Activated CD4-positive, alpha-beta T cell treated with anti-CD3 and anti-CD28 coated beads, Interleukin-2, amount 50 U/mL, for 24 hours (primary cell): Measurements from ENCODE around the gene TUBA3E.
"Not testable (repeated sequence)": the region's sequence is repeated elsewhere in the genome, so short reads cannot be mapped to it uniquely, and the experiment has no call there.

Experiments used
- DNase-seq, 2 donors: peaks; one replicate each; pipeline ENCODE4 v3.0.0-alpha.2; 2020; ENCODE audit warnings: low read depth in 1 of 2, low spot score in 1 of 2

Gene TUBA3E

DNA sequence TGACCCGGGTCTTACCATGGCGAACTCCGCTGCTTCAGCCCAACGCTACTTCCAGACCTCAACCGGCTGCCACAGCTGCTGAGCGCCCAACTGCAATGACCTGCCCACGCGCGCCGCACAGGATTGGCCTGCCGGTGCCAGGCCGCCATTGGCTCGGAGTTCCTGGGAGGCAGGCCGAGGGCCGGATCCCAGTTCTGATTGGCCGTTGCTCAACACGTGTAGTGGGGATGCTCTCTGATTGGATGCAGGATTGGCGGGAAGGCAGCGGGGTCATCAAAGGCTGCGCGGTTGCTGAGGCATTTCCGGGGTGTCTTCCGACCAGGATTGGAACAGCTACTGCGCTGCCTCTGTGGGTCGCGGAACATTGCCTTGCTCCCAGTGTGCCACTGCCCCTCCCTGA, at the start of gene TUBA3E:
TUBA3E (minus strand) TSS at position 97 of the 400 bp plus-strand sequence; CDS start at position 18, 79 bp downstream.
- no peak for DNase-seq

DNA sequence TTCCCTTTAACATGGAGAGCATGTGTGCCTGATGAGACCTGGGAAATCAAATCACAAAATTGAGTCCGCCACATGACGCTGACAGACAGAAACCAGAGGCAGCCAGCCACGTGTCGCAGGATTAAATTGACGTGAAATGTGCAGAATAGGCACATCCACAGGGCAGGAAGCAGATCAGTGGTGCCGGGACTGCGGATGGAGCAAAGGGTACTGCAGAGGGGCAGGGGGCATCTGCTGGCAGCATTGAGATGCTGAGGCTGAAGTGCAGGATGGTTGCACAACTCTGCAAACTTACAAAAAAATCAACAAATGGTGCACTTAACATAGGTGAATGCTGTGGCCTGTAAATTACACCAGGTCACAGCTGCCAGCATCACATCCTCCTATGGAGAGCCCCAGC, 48.2 kb upstream of the TUBA3E start:
- DNase-seq: no peak

DNA sequence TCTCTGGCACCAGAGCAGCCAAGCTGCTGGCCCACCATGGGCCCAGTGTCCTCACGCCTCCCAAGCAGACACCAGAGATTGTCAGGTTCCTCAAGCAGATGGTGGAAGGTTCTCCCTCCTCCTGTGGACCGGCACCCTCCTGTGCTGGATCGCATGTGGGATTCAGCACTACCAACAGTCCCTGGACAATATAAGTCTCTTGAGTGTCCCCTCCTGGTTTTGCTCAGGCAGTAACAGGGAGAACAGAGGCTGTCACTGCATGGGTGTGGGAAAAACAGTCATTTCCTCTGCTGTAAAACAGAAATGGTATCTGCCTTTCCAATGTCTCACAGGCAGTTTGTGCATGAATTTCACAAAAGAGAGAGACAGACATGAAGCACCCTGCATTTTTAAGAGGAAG, 47.7 kb upstream of the TUBA3E start:
- DNase-seq: no peak

DNA sequence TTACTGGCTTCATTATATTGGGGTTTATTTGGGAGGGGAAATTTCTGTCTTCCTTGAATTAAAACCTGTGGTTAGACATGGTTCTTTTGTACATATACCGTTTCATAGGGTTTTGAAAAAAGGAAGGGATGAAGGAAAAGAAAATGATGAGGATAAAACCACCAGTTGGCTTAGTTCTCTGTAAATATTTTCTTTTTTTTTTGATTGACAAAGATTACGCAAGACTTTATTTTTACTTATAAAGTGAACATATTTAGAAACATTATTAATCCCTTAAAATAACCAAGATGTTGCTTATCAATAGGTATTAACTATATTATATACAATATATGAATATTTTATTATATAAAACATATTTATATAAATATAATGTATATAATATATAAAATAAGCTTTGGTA, 45.1 kb upstream of the TUBA3E start:
- DNase-seq: no peak

DNA sequence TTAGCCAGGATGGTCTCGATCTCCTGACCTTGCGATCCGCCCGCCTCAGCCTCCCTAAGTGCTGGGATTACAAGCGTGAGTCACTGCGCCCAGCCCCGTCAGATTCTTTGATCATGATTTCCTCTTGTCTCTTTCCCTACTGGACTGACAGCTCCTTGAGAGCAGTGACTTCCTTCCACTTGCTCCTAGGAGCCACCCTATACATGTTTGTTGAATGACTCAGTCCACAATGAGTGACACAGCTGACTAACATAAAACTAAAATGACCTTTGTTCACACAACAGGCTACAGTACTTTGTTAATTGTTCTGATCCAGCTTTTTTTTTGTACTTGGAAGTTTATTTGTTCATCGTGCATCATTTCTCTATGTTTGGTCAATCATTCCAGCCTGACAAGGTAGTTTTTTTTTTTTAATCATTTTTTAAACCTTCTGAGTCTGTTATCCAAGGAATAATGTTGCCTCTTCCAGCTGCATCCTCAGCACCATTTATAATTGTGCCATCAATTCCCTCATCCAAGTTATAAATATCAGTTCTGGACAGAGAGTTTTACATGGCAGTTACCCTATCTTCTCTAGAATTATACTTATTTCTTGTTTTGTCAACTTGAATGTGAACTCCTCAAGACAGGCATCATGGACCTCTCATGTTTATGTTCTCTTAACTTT, 42.9 kb upstream of the TUBA3E start:
- DNase-seq: no peak

DNA sequence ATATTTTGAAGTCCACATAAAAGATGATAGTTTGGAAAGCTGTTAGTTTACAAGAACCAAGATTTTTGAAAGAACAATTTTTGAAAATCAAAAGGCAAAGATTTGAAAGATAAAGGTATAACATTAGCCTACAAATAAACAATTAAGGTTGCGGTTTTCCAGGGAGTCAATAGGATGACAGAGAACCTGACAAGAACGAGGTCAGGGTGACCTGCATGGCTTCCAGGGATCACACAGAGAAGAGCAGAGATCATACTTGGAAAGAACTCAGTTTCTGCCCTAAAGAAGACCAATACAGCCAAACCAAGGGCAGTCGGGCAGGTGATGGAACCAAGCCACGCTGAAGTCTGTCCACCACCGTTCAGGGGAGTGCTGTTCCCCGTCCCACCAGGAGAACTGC, 41.3 kb upstream of the TUBA3E start:
- not testable (repeated sequence) for DNase-seq

DNA sequence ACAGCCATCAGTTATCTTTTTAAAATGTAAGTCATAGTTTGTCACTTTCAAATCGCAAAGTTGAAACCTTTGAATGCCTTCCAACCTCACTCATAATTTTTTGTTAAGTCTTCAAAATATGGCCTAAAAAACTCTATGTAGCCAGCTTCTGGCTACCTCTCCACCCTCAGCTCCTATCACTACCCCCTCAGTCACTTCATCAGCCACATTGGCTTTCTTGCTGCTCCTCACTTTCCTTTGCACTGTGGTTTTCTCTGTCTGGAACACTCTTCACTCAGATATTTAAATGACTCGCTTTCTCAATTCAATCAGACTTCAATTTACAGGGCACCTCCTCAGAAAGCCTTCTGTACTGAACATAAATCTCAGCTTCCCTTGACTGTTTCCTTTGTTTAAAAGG, 34.8 kb upstream of the TUBA3E start:
- DNase-seq: not testable (repeated sequence)

DNA sequence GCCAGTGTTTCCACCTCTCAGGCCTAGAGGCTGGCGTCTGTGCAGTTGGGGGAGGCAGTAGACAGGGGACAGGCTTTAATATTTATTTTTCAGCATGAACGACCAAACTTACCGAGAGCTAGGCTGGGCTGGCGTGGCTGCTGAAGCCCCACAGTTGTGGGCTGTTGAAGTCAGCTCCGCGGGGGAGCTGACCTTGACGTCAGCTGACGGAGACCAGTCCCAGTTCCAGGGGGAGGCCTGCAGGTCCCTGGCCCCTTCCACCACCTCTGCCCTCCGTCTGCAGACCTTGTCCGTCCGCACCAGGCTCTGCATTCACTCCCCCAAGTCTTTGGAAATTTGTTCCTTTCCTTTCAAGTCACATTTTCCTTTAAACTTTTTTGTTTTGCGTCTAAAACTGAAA, 33.4 kb upstream of the TUBA3E start:
- no peak for DNase-seq

DNA sequence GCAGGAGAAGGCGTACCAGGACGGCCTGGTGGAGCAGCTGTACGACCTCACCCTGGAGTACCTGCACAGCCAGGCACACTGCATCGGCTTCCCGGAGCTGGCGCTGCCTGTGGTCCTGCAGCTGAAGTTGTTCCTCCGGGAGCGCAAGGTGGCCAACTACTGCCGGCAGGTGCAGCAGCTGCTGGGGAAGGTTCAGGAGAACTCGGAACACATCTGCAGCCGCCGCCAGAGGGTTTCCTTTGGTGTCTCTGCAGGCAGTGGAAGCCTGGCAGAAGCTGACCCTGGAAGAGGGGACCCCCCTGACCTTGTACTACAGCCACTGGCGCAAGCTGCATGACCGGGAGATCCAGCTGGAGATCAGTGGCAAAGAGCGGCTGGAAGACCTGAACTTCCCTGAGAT, 32.7 kb upstream of the TUBA3E start:
- not testable (repeated sequence) for DNase-seq

DNA sequence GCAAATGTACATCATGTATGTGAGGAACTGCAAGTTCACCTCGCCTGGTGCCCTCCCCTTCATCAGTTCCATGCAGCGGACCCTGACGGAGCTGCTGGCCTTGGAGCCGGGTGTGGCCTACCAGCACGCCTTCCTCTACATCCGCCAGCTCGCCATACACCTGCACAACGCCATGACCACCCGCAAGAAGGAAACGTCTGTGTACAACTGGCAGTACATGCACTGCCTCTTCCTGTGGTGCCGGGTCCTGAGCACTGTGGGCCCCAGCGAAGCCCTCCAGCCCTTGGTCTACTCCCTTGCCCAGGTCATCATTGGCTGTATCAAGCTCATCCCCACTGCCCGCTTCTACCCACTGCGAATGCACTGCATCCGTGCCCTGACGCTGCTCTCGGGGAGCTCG, 32.1 kb upstream of the TUBA3E start:
- not testable (repeated sequence) for DNase-seq

DNA sequence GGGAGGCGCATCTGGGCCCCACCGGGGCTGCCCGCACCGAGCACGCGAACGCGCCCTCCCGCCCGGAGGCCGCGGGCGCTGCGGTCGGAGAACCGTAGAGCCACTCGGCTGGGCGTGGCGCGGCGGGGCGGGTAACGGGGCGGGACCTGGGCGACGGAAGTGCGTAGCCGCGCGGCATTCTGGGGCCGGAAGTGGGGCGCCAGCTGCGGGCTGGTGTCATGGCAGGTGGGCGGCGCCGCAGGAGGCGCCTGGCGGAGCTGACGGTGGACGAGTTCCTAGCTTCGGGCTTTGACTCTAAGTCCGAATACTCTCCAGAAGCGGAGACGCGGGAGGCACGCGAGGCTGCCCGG, 30.9 kb upstream of the TUBA3E start:
- DNase-seq: not testable (repeated sequence)

DNA sequence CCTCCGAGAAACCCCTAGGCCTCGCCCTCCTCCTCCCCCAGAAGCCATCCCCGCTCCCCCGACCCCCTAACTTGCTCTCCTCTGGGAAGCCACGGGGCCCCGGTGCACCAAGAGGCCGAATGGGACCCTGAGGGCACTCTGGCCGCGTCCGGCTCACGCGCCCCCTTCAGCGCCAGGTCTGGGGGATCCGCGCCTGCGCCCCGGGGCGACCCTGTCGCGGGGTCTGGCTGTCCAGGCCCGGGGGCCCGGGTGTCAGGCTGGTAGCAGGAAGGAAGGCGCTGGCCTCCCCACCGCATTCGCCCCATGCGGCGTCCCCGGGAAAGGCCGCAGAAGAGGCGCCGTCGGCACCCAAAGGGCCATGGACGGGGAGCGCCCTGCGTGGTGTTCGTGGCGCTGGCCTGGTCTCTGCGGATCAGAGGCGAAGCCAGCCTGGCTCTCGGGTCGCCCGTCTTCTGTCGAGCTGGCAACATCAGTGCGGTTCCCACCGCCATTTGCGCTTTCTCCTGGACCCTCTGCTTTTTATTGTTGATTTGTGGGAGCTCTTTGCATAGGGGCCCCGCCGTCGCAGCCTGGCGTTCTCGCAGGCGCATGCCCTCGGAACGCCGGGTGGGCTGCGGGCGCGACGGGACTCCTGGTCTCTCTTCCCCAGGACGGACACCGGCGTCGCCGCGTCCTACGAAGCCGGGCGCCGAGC, 30.4 kb upstream of the TUBA3E start:
- not testable (repeated sequence) for DNase-seq

DNA sequence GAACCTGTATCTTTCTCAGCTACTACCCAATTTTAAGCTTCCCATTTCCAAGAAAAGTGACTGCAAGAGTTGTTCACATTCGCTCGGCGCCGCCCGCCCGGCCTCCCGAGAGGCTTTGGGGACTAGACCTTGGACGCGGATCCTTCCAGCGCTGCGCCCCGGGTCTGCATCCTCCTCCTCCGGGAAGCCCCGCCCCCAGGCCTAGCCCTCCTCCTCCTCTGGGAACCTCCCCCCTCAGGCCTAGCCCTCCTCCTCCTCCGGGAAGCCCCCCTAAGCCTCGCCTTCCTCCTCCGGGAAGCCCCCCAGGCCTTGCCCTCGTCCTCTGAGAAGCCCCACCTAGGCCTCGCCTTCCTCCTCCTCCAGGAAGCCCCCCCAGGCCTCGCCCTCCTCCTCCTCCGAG, 29.8 kb upstream of the TUBA3E start:
- DNase-seq: not testable (repeated sequence)

DNA sequence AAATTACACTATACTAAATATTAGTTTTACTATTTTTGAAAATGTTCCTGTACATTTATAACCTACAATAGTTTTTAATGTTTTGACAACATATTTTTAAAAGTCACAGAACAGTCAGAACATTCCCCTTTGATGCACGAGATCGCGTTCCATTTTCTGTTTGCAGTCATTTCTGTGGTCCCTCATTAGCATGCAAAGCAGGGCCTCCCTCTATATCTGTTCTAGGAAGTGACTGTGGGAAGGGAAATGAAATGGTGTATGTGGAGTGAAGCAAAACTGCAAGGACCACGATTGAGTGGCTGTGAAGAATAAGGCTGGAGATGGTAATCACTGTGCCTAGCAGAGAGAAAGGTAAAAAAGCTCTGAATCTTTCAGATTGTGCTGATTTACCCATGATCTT, 24.3 kb upstream of the TUBA3E start:
- DNase-seq: not testable (repeated sequence)

DNA sequence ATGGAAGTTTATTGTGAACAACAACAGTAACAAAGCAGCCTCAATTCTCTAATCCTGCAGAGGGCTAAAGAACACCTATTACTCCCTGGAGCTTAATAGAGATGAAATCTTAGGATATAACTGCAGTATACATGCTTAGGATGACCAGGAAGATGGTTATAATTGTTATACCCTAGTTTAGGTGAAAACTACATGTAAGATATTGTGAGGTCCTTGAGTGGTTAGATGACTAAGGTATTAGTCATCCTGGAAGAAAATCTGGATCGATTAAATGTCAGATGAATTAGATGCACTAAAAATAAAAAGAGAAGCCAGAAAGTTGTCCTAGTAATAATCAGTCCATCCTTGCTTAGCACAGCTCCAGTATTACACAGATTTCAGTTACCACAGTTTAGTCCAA, 22.3 kb upstream of the TUBA3E start:
- DNase-seq: not testable (repeated sequence)

DNA sequence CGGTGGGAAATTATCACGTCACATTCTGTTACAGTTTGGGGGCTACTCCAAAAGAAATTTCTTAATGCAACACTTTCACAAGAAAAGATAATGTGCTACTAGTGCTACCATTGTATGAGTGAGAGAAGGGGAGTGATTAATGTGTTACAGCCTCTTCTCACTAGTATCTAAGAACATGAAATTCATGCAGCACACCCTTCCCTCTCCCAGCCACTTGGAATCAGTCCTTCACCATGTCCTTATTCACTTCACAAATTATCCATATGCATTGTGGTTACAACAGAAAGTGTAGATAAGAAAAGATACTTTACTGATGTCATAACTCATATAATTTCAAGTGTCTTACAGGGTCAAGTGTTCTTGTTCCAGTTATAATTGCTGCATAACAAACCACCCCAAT, 20.9 kb upstream of the TUBA3E start:
- not testable (repeated sequence) for DNase-seq

DNA sequence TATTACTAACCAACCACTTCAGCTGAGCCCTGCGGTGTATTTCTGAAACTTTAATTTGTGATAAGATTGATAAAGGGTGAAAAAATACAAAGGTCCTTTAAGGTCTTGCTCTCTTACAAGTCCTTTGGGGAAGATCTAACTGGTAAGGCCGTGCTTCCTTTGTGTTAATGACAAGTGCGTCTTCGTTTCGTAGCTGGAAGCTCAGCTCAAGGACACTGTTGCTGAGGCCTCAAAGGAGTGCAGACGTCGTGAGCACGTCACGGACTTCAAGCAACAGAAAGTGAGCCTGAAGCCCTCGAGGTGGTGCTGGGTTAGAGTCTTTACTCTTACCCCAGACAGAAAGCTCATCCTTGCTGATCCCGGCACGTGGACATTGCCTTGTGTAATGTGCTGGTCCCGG, 8.8 kb upstream of the TUBA3E start:
- not testable (repeated sequence) for DNase-seq

DNA sequence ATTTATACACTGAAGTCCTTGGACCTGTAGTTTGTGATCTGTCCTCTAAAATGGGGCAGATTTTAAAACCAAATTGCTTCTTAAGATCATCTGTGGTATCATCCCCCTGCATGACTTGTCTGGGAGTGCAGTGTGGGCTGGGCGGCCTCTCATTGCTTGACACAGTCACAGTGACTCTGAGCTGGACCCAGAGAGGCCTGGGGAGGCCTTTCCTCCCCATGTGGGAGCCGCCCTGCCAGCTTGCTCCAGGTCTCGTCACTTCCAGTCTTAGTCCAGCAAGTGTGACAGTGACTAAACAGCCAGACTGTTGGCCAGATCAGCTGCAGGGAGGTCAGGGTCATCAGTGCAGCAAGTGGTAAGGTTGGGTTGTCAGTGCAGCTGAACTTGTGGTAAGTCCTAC, 4.9 kb upstream of the TUBA3E start:
- DNase-seq: not testable (repeated sequence)

DNA sequence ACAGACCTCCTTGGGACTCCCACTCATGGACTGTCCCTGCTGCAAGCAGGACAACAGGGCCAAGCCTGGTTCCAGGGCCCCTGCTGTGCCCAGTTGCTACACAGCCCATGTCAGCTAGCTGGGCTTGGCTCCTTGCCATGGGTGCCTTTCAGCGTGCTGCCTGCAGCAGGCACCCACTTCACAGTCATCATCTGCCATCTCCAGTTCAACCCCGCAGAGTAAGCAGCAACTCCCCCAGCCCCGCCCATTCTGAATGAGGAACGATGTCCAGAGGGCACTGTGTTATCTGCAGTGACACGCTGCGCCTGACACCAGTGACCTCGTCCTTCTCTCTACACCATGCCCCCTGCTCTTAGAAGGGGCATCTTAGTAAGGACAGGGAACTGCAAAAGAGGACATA, 4.3 kb upstream of the TUBA3E start:
- DNase-seq: not testable (repeated sequence)

DNA sequence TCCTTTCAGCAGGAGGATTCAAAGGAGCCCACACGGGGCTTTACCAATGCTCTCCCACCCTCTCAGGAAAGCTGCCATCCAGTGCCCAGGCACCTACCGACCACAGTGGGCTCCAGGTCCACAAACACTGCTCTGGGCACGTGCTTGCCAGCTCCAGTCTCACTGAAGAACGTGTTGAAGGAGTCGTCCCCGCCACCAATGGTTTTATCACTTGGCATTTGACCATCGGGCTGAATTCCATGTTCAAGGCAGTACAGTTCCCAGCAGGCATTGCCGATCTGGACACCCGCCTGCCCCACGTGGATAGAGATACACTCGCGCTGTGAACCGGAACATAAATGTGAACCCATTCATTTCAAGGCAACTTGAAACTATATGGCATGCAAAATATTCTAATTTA, 2.2 kb downstream of the TUBA3E start:
- DNase-seq: not testable (repeated sequence)

DNA sequence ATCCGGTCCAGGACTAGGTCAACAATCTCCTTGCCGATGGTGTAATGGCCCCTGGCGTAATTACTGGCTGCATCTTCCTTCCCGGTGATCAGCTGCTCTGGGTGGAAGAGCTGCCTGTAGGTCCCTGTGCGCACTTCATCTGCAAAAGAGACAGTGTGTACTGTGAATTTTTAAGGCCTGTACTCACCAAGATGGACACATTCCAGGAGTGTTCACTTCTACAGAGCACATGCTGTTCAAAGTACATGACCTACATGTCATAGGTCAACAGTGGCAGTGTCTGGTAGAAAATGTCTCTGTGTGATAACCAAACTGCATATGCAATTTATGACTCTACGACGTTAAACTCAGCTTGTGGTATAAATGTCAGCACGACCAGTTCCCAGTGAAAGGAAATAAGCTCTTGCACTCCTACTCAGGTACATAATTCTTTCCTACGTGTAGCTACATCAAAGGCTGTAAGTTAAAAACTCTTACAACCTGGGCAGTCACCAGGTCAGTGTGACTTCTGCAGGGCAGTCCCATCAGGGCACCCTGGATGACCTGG, 3.1 kb downstream of the TUBA3E start:
- DNase-seq: not testable (repeated sequence)

DNA sequence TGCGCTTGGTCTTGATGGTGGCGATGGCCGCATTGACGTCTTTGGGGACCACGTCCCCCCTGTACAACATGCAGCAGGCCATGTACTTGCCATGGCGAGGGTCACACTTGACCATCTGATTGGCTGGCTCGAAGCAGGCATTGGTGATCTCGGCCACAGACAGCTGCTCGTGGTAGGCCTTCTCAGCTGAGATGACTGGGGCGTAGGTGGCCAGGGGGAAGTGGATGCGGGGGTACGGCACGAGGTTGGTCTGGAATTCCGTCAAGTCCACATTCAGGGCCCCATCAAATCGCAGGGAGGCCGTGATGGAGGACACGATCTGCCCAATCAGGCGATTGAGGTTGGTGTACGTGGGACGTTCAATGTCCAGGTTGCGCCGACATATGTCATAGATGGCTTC, 4.4 kb downstream of the TUBA3E start:
- not testable (repeated sequence) for DNase-seq

DNA sequence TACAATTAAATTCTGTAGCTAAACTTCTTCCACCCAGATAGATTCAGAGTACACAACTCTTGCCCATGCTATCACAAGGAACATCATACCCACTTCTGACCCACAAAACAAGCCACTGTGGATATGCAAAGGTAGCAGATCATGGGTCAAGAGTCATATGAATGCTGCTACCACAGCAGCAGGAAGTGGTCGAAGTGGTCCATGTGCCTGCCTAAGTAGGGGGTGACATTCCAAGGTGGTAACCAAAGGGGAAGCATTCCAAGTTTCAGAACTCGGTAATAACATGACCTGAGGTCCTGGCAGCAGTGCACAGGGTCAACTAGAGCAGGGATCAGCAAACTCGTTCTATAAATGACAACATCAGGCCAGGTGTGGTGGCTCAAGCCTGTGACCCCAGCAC, 5.8 kb downstream of the TUBA3E start:
- not testable (repeated sequence) for DNase-seq
